GM23338 (cell line): Measurements from ENCODE around the gene TREM1. TPM values are rescaled to one million over a fixed set of nuclear protein-coding genes. Genes with fewer than 3 reads are reported as not detected.

Experiments used
- CREB1 ChIP-seq: fragments of 250-450 bp; sonication (Bioruptor Pico); IDR thresholded peaks from 2 replicates; pipeline ENCODE4 v1.5.0; 2020; ENCODE audit warnings: low read depth, mild to moderate bottlenecking, moderate library complexity
- EZH2 ChIP-seq: fragments of 200-600 bp; sonication (generic); IDR thresholded peaks from one replicate; pipeline ENCODE4 v1.8.0; 2017; ENCODE audit warnings: antibody characterized with exemption, mild to moderate bottlenecking, low read depth; ENCODE audit not compliant: unreplicated experiment
- EZH2phosphoT487 ChIP-seq: fragments of 200-600 bp; sonication (generic); IDR thresholded peaks from one replicate; pipeline ENCODE4 v1.8.1; 2018; ENCODE audit warnings: antibody characterized with exemption; ENCODE audit not compliant: unreplicated experiment
- JUNB ChIP-seq: IDR thresholded peaks from one replicate; pipeline ENCODE4 v1.6.1; 2016; ENCODE audit warnings: antibody characterized with exemption; ENCODE audit not compliant: unreplicated experiment
- NANOG ChIP-seq: IDR thresholded peaks from 2 replicates; pipeline ENCODE4 v1.6.1; 2016; ENCODE audit warnings: antibody characterized with exemption, borderline replicate concordance
- POLR2AphosphoS5 ChIP-seq: IDR thresholded peaks from 2 replicates; pipeline ENCODE4 v1.6.1; 2016; ENCODE audit warnings: antibody characterized with exemption, low read depth
- ZNF114 ChIP-seq: fragments of 250-450 bp; sonication (Bioruptor Pico); IDR thresholded peaks from 2 replicates; pipeline ENCODE4 v1.5.0; 2020; ENCODE audit warnings: mild to moderate bottlenecking, moderate library complexity
- polyA plus RNA-seq: library from polyadenylated mRNA; unstranded; fragments of >200 nt; fragmentation: Nextera tagmentation; extraction: Ambion mirVana; gene quantifications from 2 replicates; pipeline ENCODE4 v1.2.1, GENCODE V29; 2016
- total RNA-seq: library from RNA; depleted of rRNA; stranded (reverse); fragments of >200 nt; shearing (Covaris generic); gene quantifications from 2 replicates; pipeline ENCODE4 v1.2.3, GENCODE V29; 2014
- TF ChIP-seq, protein P1 (sequence below): fragments of 250-450 bp; sonication (Bioruptor Pico); IDR thresholded peaks from 2 replicates; pipeline ENCODE4 v1.5.0; 2020; ENCODE audit warnings: mild to moderate bottlenecking, moderate library complexity
- TF ChIP-seq, protein P2 (sequence below): IDR thresholded peaks from 2 replicates; pipeline ENCODE4 v1.6.1; 2016; ENCODE audit warnings: antibody characterized with exemption
- TF ChIP-seq, protein P3 (sequence below), 2 experiments: fragments of 200-600 bp in 1 of 2; sonication (generic) in 1 of 2; conservative IDR thresholded peaks; 2 replicates each; pipeline versions ENCODE4 v1.5.1 to v1.6.1; 2016 to 2017; ENCODE audit warnings: antibody characterized with exemption in 2 of 2, low read depth in 2 of 2, mild to moderate bottlenecking in 2 of 2, moderate library complexity in 1 of 2

TREM1 gene
- total and polyA plus RNA-seq, 2 experiments from 2014 or later, result not detected

DNA sequence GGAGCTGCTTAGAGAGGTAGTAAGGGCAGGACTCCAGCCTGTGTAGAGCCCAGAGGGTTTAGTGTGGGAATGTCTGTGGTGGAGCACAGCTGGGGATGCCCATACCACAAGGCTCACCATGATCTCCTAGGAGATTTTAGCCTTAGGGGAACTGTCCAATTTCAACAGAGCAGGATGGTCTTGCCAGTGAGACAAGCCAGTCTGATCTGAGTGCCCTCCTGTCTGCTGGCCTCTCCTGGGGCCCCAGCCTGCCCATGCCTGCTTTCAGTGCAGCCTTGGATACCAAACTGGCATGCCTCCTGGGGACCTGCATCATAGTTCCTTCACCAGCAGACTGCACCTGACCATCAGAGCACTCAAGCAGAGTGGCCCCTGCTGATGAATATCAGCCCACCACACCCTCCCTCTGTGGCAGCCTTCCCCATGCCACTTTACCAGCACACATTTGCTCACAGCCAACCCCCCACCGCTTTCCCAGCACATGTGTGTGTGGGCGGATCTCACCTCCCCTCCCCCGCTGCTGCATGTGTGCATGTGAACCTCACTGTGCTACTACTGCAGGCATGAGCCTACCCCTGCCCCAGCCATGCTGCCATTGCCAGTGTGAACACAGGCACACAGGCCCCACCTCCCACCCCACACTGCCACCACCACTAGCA lies 7.9 kb upstream of the TREM1 start (continued):
- TF ChIP-seq, protein P1, sequence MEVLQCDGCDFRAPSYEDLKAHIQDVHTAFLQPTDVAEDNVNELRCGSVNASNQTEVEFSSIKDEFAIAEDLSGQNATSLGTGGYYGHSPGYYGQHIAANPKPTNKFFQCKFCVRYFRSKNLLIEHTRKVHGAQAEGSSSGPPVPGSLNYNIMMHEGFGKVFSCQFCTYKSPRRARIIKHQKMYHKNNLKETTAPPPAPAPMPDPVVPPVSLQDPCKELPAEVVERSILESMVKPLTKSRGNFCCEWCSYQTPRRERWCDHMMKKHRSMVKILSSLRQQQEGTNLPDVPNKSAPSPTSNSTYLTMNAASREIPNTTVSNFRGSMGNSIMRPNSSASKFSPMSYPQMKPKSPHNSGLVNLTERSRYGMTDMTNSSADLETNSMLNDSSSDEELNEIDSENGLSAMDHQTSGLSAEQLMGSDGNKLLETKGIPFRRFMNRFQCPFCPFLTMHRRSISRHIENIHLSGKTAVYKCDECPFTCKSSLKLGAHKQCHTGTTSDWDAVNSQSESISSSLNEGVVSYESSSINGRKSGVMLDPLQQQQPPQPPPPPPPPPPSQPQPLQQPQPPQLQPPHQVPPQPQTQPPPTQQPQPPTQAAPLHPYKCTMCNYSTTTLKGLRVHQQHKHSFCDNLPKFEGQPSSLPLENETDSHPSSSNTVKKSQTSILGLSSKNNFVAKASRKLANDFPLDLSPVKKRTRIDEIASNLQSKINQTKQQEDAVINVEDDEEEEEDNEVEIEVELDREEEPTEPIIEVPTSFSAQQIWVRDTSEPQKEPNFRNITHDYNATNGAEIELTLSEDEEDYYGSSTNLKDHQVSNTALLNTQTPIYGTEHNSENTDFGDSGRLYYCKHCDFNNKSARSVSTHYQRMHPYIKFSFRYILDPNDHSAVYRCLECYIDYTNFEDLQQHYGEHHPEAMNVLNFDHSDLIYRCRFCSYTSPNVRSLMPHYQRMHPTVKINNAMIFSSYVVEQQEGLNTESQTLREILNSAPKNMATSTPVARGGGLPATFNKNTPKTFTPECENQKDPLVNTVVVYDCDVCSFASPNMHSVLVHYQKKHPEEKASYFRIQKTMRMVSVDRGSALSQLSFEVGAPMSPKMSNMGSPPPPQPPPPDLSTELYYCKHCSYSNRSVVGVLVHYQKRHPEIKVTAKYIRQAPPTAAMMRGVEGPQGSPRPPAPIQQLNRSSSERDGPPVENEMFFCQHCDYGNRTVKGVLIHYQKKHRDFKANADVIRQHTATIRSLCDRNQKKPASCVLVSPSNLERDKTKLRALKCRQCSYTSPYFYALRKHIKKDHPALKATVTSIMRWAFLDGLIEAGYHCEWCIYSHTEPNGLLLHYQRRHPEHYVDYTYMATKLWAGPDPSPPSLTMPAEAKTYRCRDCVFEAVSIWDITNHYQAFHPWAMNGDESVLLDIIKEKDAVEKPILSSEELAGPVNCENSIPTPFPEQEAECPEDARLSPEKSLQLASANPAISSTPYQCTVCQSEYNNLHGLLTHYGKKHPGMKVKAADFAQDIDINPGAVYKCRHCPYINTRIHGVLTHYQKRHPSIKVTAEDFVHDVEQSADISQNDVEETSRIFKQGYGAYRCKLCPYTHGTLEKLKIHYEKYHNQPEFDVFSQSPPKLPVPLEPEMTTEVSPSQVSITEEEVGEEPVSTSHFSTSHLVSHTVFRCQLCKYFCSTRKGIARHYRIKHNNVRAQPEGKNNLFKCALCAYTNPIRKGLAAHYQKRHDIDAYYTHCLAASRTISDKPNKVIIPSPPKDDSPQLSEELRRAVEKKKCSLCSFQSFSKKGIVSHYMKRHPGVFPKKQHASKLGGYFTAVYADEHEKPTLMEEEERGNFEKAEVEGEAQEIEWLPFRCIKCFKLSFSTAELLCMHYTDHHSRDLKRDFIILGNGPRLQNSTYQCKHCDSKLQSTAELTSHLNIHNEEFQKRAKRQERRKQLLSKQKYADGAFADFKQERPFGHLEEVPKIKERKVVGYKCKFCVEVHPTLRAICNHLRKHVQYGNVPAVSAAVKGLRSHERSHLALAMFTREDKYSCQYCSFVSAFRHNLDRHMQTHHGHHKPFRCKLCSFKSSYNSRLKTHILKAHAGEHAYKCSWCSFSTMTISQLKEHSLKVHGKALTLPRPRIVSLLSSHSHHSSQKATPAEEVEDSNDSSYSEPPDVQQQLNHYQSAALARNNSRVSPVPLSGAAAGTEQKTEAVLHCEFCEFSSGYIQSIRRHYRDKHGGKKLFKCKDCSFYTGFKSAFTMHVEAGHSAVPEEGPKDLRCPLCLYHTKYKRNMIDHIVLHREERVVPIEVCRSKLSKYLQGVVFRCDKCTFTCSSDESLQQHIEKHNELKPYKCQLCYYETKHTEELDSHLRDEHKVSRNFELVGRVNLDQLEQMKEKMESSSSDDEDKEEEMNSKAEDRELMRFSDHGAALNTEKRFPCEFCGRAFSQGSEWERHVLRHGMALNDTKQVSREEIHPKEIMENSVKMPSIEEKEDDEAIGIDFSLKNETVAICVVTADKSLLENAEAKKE (CRISPR knock-in tag), result no peak
- TF ChIP-seq CREB1 (CRISPR knock-in tag), result no peak
- no peak for TF ChIP-seq NANOG
- no peak for TF ChIP-seq EZH2phosphoT487
- no peak for TF ChIP-seq EZH2
- TF ChIP-seq ZNF114 (CRISPR knock-in tag), result no peak
- TF ChIP-seq POLR2AphosphoS5, result no peak
- no peak for TF ChIP-seq JUNB
- TF ChIP-seq, protein P2, sequence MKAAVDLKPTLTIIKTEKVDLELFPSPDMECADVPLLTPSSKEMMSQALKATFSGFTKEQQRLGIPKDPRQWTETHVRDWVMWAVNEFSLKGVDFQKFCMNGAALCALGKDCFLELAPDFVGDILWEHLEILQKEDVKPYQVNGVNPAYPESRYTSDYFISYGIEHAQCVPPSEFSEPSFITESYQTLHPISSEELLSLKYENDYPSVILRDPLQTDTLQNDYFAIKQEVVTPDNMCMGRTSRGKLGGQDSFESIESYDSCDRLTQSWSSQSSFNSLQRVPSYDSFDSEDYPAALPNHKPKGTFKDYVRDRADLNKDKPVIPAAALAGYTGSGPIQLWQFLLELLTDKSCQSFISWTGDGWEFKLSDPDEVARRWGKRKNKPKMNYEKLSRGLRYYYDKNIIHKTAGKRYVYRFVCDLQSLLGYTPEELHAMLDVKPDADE, result no peak
- TF ChIP-seq, protein P3, sequence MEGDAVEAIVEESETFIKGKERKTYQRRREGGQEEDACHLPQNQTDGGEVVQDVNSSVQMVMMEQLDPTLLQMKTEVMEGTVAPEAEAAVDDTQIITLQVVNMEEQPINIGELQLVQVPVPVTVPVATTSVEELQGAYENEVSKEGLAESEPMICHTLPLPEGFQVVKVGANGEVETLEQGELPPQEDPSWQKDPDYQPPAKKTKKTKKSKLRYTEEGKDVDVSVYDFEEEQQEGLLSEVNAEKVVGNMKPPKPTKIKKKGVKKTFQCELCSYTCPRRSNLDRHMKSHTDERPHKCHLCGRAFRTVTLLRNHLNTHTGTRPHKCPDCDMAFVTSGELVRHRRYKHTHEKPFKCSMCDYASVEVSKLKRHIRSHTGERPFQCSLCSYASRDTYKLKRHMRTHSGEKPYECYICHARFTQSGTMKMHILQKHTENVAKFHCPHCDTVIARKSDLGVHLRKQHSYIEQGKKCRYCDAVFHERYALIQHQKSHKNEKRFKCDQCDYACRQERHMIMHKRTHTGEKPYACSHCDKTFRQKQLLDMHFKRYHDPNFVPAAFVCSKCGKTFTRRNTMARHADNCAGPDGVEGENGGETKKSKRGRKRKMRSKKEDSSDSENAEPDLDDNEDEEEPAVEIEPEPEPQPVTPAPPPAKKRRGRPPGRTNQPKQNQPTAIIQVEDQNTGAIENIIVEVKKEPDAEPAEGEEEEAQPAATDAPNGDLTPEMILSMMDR (conservative IDR thresholded peaks at IDR 0.05; ENCODE audit: low read depth in 2 of 2), result no peak
